Gastroesophageal sphincter (tissue), 3 donors: Measurements from ENCODE around the gene SNAPC1.

ENCODE experiments used
- CTCF ChIP-seq, 4 experiments: fragments of 200-600 bp in 2 of 4; fragments of 450-650 bp in 2 of 4; sonication (generic) in 1 of 4; IDR thresholded peaks; one replicate each; pipeline ENCODE4 v1.5.1; 2017 to 2019; ENCODE audit warnings: antibody characterized with exemption in 4 of 4, mild to moderate bottlenecking in 2 of 4, moderate library complexity in 2 of 4
- EP300 ChIP-seq: sonication (generic); formaldehyde crosslinking; IDR thresholded peaks from one replicate; pipeline ENCODE4 v1.6.1; 2017; ENCODE audit warnings: antibody characterized with exemption, mild to moderate bottlenecking
- POLR2A ChIP-seq, 2 donors: fragments of 450-650 bp; IDR thresholded peaks; one replicate each; pipeline ENCODE4 v1.6.1; 2017; ENCODE audit warnings: antibody characterized with exemption in 2 of 2, mild to moderate bottlenecking in 2 of 2, moderate library complexity in 1 of 2
- POLR2AphosphoS5 ChIP-seq: sonication (generic); formaldehyde crosslinking; IDR thresholded peaks from one replicate; pipeline ENCODE4 v1.6.1; 2017; ENCODE audit warnings: antibody characterized with exemption

DNA sequence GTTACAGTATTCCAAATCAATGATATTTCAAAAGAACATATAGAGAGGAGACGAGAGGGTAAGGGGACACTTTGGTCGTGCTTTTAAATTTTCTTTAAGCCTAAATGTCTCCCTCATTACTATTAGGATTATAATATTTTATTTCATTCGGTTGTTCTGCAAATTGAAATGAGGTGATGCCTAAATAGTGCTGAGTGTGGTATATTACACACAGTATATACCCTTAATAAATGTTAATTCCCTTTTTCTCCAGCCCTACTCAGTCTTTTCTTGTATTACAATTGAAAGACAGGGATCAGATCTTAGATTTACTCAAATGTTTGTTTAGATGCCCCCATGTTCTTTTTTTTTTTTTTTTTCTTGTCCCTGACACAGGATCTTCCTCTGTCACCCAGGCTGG is 7.7 kb downstream of the SNAPC1 start:
- TF ChIP-seq POLR2AphosphoS5, result no peak
- no peak for TF ChIP-seq CTCF (IDR thresholded peaks at IDR 0.05)
- no peak for TF ChIP-seq EP300
- TF ChIP-seq POLR2A (IDR thresholded peaks at IDR 0.05), result no peak
